Measurements from ENCODE around the gene CFTR.

DNA sequence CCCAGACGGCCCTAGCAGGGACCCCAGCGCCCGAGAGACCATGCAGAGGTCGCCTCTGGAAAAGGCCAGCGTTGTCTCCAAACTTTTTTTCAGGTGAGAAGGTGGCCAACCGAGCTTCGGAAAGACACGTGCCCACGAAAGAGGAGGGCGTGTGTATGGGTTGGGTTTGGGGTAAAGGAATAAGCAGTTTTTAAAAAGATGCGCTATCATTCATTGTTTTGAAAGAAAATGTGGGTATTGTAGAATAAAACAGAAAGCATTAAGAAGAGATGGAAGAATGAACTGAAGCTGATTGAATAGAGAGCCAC lies 184 bp downstream of the CFTR start:
- no peak for TF ChIP-seq SPI1 (IDR thresholded peaks at IDR 0.05; ENCODE audit: borderline replicate concordance, insufficient read depth, low read depth, low read length)
- TF ChIP-seq CBX3 (IDR thresholded peaks at IDR 0.05; ENCODE audit: borderline replicate concordance, low read depth), result no peak
- TF ChIP-seq KDM1A (IDR thresholded peaks at IDR 0.05; ENCODE audit: borderline replicate concordance), result no peak
- no peak for TF ChIP-seq FOXM1 (IDR thresholded peaks at IDR 0.05; ENCODE audit: low read depth, low read length)
- TF ChIP-seq CTCF (IDR thresholded peaks at IDR 0.05 in 2 of 3, conservative IDR thresholded peaks at IDR 0.05 in 1 of 3; ENCODE audit: control insufficient read depth in 2 of 3, extremely low read depth in 1 of 3, insufficient read depth in 1 of 3, low read depth in 3 of 3, low read length in 3 of 3), result no peak

Measured in GM12878 (cell line).